AG08395 (cell line): ENCODE data around the gene MAEA.

Source experiments
- DNase-seq: peaks from one replicate; pipeline ENCODE4 v3.0.0; 2012; ENCODE audit warnings: mixed read lengths, low spot score

MAEA gene

GRCh38 chr4:1353186-1354055 is 63.7 kb downstream of the MAEA start:
- DNase-seq = no peak

DNA sequence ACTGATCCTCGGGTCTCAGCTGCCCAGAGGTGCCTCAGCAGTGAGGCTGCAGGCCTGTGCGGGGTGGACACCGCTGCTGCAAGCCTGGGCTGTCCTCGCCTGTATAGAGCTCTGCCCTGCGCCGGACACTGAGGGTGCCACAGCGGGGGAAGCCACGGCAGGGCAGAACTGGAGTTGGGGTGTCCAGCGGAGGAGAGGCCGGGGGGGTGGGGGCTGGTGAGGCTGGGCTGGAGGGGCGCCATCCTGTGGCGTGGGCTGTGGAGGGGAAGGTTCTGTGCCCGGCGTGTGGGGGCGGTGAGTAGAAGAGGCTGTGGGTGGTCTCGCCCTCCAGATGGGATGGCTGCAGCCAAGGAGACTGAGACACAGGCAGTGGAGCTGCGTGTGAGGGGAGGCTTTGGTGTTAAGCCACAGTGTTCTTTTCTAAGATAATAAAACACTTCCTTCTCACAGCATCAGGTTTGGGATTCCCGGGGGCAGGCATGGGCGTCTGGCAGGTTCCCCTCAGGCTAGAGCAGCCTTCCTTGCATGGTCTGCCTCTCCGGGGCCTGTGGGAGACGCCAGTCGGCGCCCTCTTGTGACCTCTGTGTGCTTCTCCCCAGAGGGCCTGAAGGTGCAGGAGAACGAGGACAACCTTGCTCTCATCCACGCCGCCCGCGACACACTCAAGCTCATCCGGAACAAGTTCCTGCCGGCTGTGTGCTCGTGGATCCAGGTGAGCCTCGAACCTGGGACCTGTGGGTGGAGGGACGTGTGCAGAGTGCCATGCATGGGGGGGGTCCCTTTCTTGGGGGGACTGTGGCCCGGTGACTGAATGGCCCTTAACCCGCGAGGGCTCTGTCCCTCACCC is 64.7 kb downstream of the MAEA start:
- DNase-seq = no peak

GRCh38 chr4:1354983-1355275 is 65.2 kb downstream of the MAEA start:
- no peak for DNase-seq

DNA sequence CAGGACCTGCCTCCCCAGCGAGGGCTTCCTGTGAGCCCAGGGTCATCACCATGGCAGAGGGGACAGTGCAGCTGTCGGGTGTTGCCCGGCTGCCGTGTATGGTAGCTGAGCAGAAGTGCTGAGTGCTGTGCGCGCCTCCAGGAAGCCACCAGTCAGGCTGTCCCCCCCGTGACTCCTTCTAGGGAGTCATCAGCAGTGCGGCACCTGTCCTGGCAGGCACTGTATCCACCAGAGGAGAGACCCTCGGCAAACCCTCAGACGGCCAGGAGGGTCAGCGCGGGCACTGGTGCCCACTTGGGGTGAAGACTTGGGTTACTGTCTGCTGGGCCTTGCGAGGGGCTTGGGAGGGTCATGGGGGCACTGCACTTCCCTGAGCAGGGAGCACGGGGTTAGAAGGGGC is 65.7 kb downstream of the MAEA start:
- DNase-seq = no peak

- DNase-seq = peak; percentile 69
Measured at GRCh38 chr4:1356181-1356998, 66.7 kb downstream of the MAEA start.

DNA sequence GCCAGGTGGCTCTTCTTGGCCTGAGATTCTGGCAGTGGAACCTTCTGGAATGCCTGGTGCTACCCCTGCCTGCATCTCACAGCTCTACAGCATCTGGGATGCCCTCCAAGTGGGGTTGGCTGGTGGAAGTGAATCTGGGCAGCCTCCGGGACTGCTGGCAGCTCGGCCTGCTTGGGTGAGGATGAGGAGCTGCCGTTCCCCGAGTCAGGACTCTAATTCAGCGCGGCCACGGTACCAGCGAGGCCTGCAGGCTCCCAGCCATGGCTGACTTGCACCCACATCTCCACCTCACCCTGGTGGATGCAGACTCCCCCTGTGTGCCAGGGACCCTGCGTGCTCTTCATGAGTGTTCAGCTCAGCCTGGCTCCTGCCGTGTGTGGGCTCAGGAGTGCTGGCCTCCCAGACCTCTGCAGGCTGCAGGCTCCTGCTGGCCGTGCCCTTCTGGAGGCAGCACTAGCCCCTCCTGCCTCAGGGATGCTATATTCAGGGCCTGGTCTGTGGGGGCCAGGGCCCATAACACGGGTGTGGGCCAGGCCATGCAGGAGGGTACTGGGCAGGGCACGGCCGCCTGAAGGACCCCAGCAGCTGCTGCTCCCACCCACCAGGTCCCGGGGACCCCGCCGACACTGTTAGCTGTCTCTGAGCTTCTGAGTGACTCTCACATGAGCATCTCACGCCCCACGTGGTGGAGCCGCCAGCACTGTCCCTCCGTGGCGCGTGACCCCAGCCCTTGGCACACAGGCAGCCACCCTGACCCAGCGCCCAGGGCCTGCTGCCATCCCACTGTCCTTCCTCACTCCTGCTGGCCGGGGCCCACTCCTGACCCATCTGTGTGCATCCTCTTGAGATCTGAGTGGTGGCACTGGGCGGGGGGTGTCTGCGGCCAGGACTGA is 67.9 kb downstream of the MAEA start:
- DNase-seq = no peak

- DNase-seq = no peak
Measured at GRCh38 chr4:1358421-1359143, 68.9 kb downstream of the MAEA start.

- peak; percentile 60 for DNase-seq
Measured at GRCh38 chr4:1359144-1359501, 69.4 kb downstream of the MAEA start.

DNA sequence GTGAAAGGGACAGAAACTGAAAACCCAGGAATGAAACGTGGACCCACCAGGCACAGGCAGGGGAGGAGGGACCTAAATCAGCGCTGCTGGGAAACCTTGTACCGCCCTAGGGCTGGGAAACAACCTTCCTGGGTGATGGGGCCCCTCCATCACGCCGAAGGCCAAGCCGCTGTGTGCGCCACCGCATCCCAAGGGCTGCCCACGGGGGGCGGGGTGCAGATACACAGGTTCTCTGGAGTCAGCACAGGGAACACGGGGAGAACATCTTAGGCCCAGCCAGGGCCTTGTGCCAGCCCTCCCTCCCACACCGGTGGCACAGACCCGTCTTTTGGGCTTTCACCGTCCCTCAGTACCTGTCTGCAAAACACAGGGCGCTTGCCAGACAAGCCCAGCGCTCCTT is 70.3 kb downstream of the MAEA start:
- no peak for DNase-seq

DNA sequence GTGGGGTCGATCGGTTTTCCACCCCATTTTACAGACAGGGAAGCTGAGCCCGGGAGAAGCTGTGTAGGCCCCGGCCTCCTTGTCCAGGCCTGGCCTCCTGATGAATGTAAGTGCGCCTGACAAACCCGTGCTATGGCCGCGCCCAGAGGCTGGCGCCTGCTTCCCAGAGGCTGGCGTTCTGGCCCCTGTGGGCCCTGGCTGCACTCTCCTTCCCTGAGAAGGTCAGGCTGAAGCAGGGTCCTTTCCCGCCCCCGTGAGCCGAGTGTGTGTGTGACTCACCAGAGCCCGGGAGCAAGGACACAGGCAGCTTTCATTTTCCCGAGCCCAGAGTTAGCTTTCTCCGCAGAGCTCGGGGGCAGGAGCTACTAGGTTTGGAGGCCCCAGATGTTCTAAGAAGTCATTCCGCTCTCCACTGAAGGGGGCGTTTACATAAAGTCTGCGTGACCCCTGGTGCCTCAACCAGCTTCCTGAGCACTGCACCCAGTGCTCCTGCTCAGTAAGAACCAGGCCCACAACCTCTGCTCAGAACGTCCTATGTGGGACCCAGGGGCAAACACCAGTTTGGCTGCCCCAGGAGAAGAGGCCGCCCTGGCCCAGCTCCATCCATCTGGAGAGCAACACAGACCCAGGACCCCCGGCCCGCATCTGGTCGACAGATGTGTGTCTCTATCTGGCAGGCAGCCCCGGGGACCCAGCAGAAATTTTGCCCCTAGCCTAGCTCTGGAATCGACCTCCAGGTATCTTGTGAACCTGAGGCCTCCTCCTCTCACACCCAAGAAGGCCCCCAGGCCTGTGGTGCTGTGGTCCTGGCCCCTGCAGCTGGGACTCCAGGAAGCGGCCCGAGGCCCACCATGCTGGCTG is 71.0 kb downstream of the MAEA start:
- DNase-seq = peak; percentile 58

- DNase-seq = no peak
Measured at GRCh38 chr4:1361431-1361830, 71.7 kb downstream of the MAEA start.

DNA sequence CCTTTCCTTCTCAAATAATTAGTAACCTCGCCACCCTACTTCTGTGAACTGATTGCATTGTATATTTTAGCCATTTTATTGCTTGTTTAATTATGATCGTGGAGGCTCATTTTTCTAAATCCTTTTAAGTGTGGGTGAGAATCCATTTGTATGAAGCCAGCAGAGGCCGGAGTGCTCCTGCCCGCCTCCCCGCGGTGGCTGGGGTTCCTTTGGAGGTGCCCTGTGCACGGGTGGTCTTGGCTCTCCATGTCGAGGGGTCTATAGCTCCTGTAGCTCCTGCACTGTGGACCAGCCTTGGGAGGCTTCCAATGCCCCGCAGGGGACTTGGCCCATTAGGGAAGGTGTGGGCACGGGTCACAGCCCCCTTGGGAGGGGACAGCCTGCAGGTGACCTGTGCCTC is 72.4 kb downstream of the MAEA start:
- DNase-seq = no peak

- no peak for DNase-seq
Measured at GRCh38 chr4:1362521-1362920, 72.8 kb downstream of the MAEA start.

DNA sequence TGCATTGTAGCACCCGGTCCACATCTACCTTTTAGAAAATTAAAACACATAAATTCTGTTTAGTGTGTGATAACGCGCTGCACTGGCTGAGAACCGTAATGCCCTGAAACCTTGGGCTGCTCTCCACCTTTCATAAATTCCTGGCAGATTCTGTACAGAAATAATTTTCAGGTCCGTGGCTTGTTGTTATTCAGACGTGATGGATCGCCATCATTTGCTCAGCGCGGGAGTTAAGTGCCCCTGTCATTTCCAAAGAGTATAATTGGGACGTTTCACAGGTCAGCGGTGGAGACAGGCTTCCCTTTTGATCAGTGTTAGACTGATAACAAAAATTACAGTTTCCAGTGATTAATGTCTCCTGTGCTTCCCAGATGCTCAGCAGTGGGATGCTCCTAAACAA is 73.8 kb downstream of the MAEA start:
- no peak for DNase-seq

- no peak for DNase-seq
Measured at GRCh38 chr4:1364217-1364616, 74.5 kb downstream of the MAEA start.

DNA sequence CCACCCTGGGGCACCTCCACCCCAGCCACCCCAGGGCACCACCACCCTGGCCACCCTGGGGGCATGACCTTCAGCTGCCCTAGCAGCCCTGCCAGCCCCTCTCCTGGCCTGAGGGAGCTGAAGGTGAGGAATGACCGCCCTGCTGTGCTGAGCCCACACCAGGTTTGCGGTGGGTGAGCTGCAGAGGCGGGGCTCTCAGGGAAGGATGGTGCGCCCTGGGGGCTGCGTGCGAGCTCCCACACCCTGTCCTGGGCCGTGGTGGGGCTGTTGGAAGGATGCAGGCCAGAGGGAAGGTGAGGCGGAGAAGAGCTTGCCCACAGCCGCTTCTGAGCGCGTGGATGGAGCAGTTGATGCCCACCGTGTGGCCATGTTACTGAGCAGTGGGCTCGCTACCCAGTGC is 75.1 kb downstream of the MAEA start:
- DNase-seq = no peak

- no peak for DNase-seq
Measured at GRCh38 chr4:1365271-1366178, 75.8 kb downstream of the MAEA start.

DNA sequence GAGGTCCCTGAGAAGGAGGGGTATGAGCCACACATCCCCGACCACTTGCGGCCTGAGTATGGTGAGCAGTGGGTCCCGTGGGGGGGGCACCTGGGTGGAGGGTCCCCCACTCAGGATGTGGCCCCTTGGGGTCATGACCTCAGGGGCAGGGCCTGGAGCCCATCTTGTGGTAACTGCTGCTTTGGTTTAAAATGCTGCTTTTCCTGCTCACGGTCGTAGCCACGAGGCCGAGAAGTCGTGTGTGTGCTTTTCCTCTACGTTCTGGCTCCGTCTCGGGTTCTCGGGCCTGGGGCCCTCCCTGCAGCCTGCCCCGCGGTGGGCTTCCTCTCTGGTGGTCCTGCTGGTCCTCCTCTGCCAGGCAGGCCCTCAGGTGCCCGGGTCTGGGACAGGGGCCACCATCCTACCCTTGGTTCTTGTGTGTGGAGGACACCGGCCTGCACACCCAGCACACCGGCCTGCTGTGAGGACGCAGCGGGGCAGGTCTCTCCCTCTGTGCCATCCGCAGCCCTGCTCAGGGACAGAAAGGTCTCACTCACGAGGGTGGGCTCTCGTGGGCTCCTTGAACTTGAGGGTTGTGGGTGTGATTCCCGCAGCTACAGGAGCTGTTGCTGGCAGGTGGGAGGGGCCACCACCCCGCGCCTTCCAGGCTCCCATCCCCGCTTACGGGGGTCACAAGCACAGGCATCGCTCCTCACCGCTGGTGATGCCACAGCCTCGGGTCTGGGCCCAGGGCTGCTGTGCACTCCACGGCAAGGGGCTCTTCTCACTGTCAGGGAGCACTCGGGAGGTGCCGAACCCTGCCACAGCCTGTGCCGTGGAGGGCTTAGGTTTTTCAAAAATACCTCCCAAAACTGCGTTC is 76.9 kb downstream of the MAEA start:
- no peak for DNase-seq
